ENCODE results near the gene EIF3A. TPM values are rescaled to one million over a fixed set of nuclear protein-coding genes. Genes with fewer than 3 reads are reported as not detected.

Gene EIF3A
- polyA plus RNA-seq, 4 donors: 143 to 198 (median 184) TPM

GRCh38 chr10:119022846-119023552, 57.6 kb downstream of the EIF3A start:
- no peak for DNase-seq (ENCODE audit: low read depth in 4 of 4, low spot score in 3 of 4)

GRCh38 chr10:119020627-119020946, 60.0 kb downstream of the EIF3A start:
- no peak for DNase-seq (ENCODE audit: low read depth in 4 of 4, low spot score in 3 of 4)

GRCh38 chr10:119007211-119007574, 73.4 kb downstream of the EIF3A start:
- DNase-seq (ENCODE audit: low read depth in 4 of 4, low spot score in 3 of 4): no peak

- DNase-seq (ENCODE audit: low read depth in 4 of 4, low spot score in 3 of 4): no peak
Measured at GRCh38 chr10:119006451-119007210, 74.0 kb downstream of the EIF3A start.

GRCh38 chr10:119005362-119006043, 75.1 kb downstream of the EIF3A start:
- no peak for DNase-seq (ENCODE audit: low read depth in 4 of 4, low spot score in 3 of 4)

GRCh38 chr10:119003572-119004289, 76.9 kb downstream of the EIF3A start:
- DNase-seq (ENCODE audit: low read depth in 4 of 4, low spot score in 3 of 4): no peak

GRCh38 chr10:119001717-119002500, 78.7 kb downstream of the EIF3A start:
- DNase-seq (ENCODE audit: low read depth in 4 of 4, low spot score in 3 of 4): no peak

GRCh38 chr10:118998183-118998582, 82.4 kb downstream of the EIF3A start:
- DNase-seq (ENCODE audit: low read depth in 4 of 4, low spot score in 3 of 4): no peak

- no peak for DNase-seq (ENCODE audit: low read depth in 4 of 4, low spot score in 3 of 4)
Measured at GRCh38 chr10:118997379-118997778, 83.2 kb downstream of the EIF3A start.

GRCh38 chr10:118995739-118996138, 84.9 kb downstream of the EIF3A start:
- DNase-seq (ENCODE audit: low read depth in 4 of 4, low spot score in 3 of 4): no peak

GRCh38 chr10:118994321-118994720, 86.3 kb downstream of the EIF3A start:
- no peak for DNase-seq (ENCODE audit: low read depth in 4 of 4, low spot score in 3 of 4)

- DNase-seq (ENCODE audit: low read depth in 4 of 4, low spot score in 3 of 4): no peak
Measured at GRCh38 chr10:118993214-118993613, 87.4 kb downstream of the EIF3A start.

- DNase-seq (ENCODE audit: low read depth in 4 of 4, low spot score in 3 of 4): no peak
Measured at GRCh38 chr10:118992496-118992895, 88.1 kb downstream of the EIF3A start.

GRCh38 chr10:118990326-118990725, 90.3 kb downstream of the EIF3A start:
- no peak for DNase-seq (ENCODE audit: low read depth in 4 of 4, low spot score in 3 of 4)

GRCh38 chr10:118986815-118987790, 93.5 kb downstream of the EIF3A start:
- no peak for DNase-seq (ENCODE audit: low read depth in 4 of 4, low spot score in 3 of 4)

- DNase-seq (ENCODE audit: low read depth in 4 of 4, low spot score in 3 of 4): no peak
Measured at GRCh38 chr10:118985576-118985975, 95.0 kb downstream of the EIF3A start.
